Measurements from ENCODE around the gene ZNF764. TPM values are rescaled to one million over a fixed set of nuclear protein-coding genes. Genes with fewer than 3 reads are reported as not detected.
"Not testable (repeated sequence)": the region's sequence is repeated elsewhere in the genome, so short reads cannot be mapped to it uniquely, and the experiment has no call there.

The ZNF764 gene
- total RNA-seq, 2 experiments from 2014 or later, result 9.7 to 10.4 TPM

DNA sequence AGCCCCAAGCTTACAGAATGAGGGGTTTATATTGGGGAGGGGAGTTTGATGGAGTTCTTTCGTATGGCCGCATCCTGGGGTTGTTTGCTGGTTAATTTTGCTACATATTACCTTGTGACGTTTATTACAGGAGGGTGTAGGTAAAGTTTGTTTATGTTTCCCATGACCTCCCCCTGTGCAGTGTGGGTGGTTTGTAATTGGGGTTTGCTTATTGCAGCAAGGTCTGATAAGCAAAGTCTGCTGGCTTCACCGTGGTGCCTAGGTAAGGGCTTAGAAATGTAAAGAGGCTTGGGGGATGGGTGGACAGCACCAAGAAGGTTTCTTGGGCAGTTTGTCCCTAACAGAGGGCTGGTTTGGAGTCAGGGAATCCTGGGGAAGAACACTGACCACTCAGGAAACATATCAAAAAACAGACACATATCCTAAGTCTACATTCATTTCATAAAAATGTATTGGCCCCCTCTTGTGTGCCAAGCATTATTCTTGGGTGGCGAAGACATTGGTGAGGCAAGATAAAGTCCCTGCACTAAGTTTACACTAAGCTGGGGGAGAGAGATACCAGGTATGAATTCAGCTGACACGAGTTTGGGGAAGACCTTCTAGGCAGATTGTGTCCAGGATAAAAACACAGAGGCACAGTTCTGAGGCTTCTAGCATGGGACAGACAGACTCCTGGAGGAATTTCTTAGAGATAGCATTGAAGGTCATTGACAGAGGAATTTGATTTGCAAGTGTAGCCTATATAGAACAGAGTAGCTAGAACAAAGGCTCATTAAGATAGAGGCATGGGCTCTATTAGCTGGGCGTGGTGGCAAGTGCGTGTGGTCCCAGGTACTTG lies 9.5 kb downstream of the ZNF764 start:
- ChIA-PET CTCF (interaction anchor here (0.7 kb wide), 1 partner anchor 67 kb away, joined by 3 read pairs; no protein-coding TSS in a partner anchor), POLR2A (interaction anchor here (0.6 to 1.8 kb wide), 4 partner anchors 9 to 40 kb away, joined by 4 to 16 read pairs (median 4); partner anchors contain the start of gene ZNF747)
- Mint-ChIP-seq H3K9me3 (no peaks in the 10 kb centered on the region), H3K27me3 (no peaks in the 10 kb centered on the region), H3K36me3 (ENCODE audit: low read depth) (peaks cover 17% of the 10 kb centered on the region), H3K4me1 (ENCODE audit: low read depth) (peaks cover 39% of the 10 kb centered on the region), H3K27ac (no peak overlapping the region), H3K4me3 (no peak overlapping the region)
- intact Hi-C loops (cut with micrococcal nuclease), result no loop called here
- no peak for DNase-seq
- no peak for ATAC-seq
- TF ChIP-seq, protein P1, sequence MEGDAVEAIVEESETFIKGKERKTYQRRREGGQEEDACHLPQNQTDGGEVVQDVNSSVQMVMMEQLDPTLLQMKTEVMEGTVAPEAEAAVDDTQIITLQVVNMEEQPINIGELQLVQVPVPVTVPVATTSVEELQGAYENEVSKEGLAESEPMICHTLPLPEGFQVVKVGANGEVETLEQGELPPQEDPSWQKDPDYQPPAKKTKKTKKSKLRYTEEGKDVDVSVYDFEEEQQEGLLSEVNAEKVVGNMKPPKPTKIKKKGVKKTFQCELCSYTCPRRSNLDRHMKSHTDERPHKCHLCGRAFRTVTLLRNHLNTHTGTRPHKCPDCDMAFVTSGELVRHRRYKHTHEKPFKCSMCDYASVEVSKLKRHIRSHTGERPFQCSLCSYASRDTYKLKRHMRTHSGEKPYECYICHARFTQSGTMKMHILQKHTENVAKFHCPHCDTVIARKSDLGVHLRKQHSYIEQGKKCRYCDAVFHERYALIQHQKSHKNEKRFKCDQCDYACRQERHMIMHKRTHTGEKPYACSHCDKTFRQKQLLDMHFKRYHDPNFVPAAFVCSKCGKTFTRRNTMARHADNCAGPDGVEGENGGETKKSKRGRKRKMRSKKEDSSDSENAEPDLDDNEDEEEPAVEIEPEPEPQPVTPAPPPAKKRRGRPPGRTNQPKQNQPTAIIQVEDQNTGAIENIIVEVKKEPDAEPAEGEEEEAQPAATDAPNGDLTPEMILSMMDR (IDR thresholded peaks at IDR 0.05), result no peak

DNA sequence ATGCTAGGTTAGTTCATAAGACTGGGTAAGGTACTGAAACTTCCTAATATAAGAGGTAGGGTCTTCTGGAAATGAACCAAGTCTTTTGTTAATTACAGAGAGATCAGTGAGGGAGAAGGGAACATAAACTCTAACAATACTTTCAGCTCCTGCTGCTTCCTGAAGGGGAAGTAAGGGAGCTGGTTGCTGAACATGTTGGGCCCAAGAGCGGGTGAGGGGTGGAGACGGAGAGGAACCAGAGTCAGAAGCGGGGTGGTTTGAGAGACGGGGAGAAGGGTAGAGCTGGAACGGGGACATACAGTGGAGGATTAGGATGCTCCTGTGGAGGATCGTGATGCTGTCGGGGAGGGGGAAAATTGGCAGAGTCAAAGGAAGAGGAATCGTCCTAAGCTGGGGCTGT lies 12.1 kb downstream of the ZNF764 start:
- ChIA-PET CTCF (interaction anchor here (1.5 to 1.8 kb wide), 2 partner anchors 10 to 70 kb away, joined by 3 to 8 read pairs; no protein-coding TSS in a partner anchor), POLR2A (interaction anchor here (4.3 kb wide), 1 partner anchor 12 kb away, joined by 29 read pairs; the partner anchor contains the start of gene ZNF747)
- H3K36me3 Mint-ChIP-seq (ENCODE audit: low read depth), result no peaks in the 10 kb centered on the region
- peaks cover 17% of the 10 kb centered on the region for H3K4me1 Mint-ChIP-seq (ENCODE audit: low read depth)
- ATAC-seq, result no peak
- DNase-seq, result no peak
- no peaks in the 10 kb centered on the region for H3K9me3 Mint-ChIP-seq
- no peak overlapping the region for H3K27ac Mint-ChIP-seq
- no peak overlapping the region for H3K4me3 Mint-ChIP-seq
- intact Hi-C loops (cut with micrococcal nuclease), result no loop called here
- TF ChIP-seq, protein P1 (IDR thresholded peaks at IDR 0.05), result no peak
- H3K27me3 Mint-ChIP-seq, result no peaks in the 10 kb centered on the region

DNA sequence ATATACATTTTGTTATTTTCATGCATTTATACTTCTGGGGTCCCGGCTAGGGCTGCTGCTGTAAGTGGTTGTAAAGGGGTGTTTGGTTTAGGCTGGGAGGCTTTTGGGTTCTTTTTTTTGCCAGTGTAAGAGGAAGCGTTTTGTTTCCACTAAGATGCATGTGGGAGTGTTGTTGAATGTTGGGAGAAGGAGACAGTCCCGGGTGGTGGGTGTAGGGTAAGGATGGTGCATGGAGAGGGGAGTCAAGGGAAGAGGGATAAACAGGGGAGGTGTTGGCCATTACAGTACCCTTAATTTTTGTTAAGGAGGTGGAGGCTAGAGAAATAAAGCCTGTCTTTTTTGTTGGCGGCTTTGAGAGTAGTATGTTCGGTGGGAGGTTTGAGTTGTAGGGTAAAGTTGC lies 15.1 kb downstream of the ZNF764 start:
- ATAC-seq (no peak), DNase-seq (no peak)
- no peak overlapping the region for H3K4me3 Mint-ChIP-seq
- H3K36me3 Mint-ChIP-seq (ENCODE audit: low read depth), result peaks cover 5% of the 10 kb centered on the region
- ChIA-PET POLR2A (interaction anchor here (1.2 to 4.3 kb wide), 3 partner anchors 9 to 14 kb away, joined by 3 to 29 read pairs (median 7); partner anchors contain the start of gene ZNF747), CTCF (interaction anchor here (1.0 to 1.5 kb wide), 2 partner anchors 8 to 72 kb away, joined by 3 to 6 read pairs; no protein-coding TSS in a partner anchor)
- no peaks in the 10 kb centered on the region for H3K9me3 Mint-ChIP-seq
- H3K27ac Mint-ChIP-seq, result no peak overlapping the region
- intact Hi-C loops (cut with micrococcal nuclease), result no loop called here
- no peaks in the 10 kb centered on the region for H3K27me3 Mint-ChIP-seq
- TF ChIP-seq, protein P1 (IDR thresholded peaks at IDR 0.05), result no peak
- H3K4me1 Mint-ChIP-seq (ENCODE audit: low read depth), result peaks cover 4% of the 10 kb centered on the region

DNA sequence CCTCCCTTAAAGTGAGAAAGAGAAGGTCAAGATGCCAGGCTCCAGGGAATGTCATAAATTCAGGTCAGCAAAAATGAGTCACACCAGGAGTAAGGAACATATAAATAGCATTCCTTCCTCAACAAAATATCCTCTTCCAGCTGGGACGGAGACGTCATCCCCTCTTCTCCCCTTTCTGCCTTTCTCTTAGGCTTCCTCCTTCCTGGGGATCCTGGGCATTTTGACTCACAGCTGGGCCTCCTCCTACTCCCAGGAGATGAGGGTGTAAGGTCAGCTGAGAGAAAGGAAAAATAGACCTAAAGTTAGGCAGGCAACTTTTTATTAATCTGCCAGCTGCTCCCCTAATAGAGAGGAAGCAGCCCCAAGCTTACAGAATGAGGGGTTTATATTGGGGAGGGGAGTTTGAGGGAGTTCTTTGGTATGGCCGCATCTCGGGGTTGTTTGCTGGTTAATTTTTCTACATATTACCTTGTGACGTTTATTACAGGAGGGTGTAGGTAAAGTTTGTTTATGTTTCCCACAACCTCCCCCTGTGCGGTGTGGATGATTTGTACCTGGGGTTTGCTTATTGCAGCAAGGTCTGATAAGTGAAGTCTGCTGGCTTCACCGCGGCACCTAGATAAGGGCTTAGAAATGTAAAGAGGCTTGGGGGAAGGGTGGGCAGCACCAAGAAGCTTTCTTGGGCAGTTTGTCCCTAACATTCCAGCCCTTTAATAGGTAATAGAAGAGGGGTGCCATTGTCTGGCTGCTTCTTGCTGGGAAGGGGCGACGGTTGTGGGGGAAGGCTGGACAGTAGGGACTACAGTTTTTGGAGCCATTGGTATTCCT lies 16.5 kb downstream of the ZNF764 start:
- peaks cover 13% of the 10 kb centered on the region for H3K4me1 Mint-ChIP-seq (ENCODE audit: low read depth)
- POLR2A ChIA-PET, result interaction anchor here (0.6 to 2.6 kb wide), 2 partner anchors 16 to 49 kb away, joined by 3 to 7 read pairs; no protein-coding TSS in a partner anchor
- ATAC-seq (no peak), DNase-seq (no peak)
- no peaks in the 10 kb centered on the region for H3K9me3 Mint-ChIP-seq
- intact Hi-C loops (cut with micrococcal nuclease), result no loop called here
- CTCF ChIA-PET, result interaction anchor here (1.0 to 1.2 kb wide), 2 partner anchors 73 to 74 kb away, joined by 3 to 5 read pairs; no protein-coding TSS in a partner anchor
- H3K4me3 Mint-ChIP-seq, result no peak overlapping the region
- TF ChIP-seq, protein P1 (IDR thresholded peaks at IDR 0.05), result no peak
- H3K27me3 Mint-ChIP-seq, result no peaks in the 10 kb centered on the region
- H3K36me3 Mint-ChIP-seq (ENCODE audit: low read depth), result peaks cover 17% of the 10 kb centered on the region
- H3K27ac Mint-ChIP-seq, result no peak overlapping the region

DNA sequence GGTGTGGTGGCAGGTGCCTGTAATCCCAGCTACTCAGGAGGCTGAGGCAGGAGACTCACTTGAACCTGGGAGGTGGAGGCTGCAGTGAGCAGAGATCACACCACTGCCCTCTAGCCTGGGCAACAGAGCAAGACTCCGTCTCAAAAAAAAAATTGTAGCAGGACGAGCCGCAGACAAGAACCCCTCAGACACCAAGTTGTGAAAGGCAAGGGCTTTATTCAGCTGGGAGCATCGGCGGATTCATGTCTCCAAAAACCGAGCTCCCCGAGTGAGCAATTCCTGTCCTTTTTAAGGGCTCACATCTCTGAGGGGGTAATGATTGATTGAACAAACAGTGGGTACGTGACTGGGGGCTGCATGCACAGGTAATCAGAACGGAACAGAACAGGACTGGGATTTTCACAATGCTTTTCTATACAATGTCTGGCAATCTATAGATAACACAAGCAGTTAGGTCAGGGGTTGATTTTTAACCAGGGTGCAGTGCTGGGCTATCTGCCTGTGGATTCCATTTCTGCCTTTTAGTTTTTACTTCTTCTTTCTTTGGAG lies 17.2 kb downstream of the ZNF764 start:
- CTCF ChIA-PET, result interaction anchor here (1.2 kb wide), 1 partner anchor 75 kb away, joined by 5 read pairs; no protein-coding TSS in a partner anchor
- H3K27ac Mint-ChIP-seq; ATAC-seq; DNase-seq; H3K4me3 Mint-ChIP-seq; H3K9me3 Mint-ChIP-seq; intact Hi-C loops (cut with micrococcal nuclease); H3K27me3 Mint-ChIP-seq: not testable (repeated sequence)
- Mint-ChIP-seq H3K36me3 (ENCODE audit: low read depth) (peaks cover 24% of the 10 kb centered on the region), H3K4me1 (ENCODE audit: low read depth) (peaks cover 19% of the 10 kb centered on the region)
- POLR2A ChIA-PET, result interaction anchor here (0.6 to 2.6 kb wide), 2 partner anchors 16 to 85 kb away, joined by 4 to 7 read pairs; no protein-coding TSS in a partner anchor

DNA sequence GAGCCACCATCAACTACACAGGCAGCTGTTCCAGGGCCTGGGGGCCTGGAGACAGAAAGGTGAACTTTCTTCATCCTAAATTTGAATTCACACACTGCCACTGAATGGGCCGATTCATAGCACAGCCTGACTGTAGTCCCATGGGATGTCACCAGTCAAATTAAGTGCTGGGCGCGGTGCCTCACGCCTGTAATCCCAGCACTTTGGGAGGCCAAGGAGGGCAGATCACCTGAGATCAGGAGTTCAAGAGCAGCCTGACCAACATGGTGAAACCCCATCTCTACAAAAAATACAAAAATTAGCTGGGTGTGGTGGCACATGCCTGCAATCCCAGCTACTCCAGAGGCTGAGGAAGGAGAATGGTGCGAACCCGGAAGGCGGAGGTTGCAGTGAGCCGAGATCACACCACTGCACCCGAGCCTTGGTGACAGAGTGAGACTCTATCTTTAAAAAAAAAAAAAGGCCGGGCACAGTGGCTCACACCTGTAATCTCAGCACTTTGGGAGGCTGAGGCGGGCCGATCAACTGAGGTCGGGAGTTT lies 18.1 kb downstream of the ZNF764 start:
- H3K27ac Mint-ChIP-seq; H3K27me3 Mint-ChIP-seq; ATAC-seq; intact Hi-C loops (cut with micrococcal nuclease); H3K9me3 Mint-ChIP-seq; DNase-seq; H3K4me3 Mint-ChIP-seq: not testable (repeated sequence)
- POLR2A ChIA-PET, result interaction anchor here (0.6 to 1.2 kb wide), 5 partner anchors 12 to 95 kb away, joined by 3 to 4 read pairs (median 3); no protein-coding TSS in a partner anchor
- peaks cover 21% of the 10 kb centered on the region for H3K4me1 Mint-ChIP-seq (ENCODE audit: low read depth)
- CTCF ChIA-PET, result interaction anchor here (1.2 kb wide), 2 partner anchors 76 to 110 kb away, joined by 4 to 5 read pairs; partner anchors contain the start of gene DCTPP1
- H3K36me3 Mint-ChIP-seq (ENCODE audit: low read depth), result peaks cover 31% of the 10 kb centered on the region
